GM12892 (cell line): Measurements from ENCODE around the gene SF3B2.

Experiments used
- POLR2A ChIP-seq: IDR thresholded peaks from 2 replicates; pipeline ENCODE4 v1.6.1; 2011; ENCODE audit warnings: low read depth, low read length, control low read depth
- TAF1 ChIP-seq: IDR thresholded peaks from 2 replicates; pipeline ENCODE4 v1.6.1; 2011; ENCODE audit warnings: low read depth, mild to moderate bottlenecking, control low read depth, low read length, borderline replicate concordance

- no peak for TF ChIP-seq TAF1
- TF ChIP-seq POLR2A, result no peak
These were observed 4.4 kb upstream of the SF3B2 start for GRCh38 chr11:66047541-66048365.
